Pulmonary artery endothelial cell (primary cell): ENCODE measurements around the gene CHMP6. TPM values are rescaled to one million over a fixed set of nuclear protein-coding genes. Genes with fewer than 3 reads are reported as not detected.

Experiments
- DNase-seq: peaks from one replicate; pipeline ENCODE4 v3.0.0-alpha.2; 2011; ENCODE audit warnings: low read depth, low spot score
- total RNA-seq: library from RNA; depleted of rRNA; stranded (reverse); fragments of >200 nt; gene quantifications from 2 replicates; pipeline ENCODE4 v1.2.3, GENCODE V29; 2014

CHMP6 gene
- total RNA-seq, 1 donor from 2014 or later = 20.3 TPM

GRCh38 chr17:80970762-80971703, 20.6 kb upstream of the CHMP6 start:
- DNase-seq = no peak

DNA sequence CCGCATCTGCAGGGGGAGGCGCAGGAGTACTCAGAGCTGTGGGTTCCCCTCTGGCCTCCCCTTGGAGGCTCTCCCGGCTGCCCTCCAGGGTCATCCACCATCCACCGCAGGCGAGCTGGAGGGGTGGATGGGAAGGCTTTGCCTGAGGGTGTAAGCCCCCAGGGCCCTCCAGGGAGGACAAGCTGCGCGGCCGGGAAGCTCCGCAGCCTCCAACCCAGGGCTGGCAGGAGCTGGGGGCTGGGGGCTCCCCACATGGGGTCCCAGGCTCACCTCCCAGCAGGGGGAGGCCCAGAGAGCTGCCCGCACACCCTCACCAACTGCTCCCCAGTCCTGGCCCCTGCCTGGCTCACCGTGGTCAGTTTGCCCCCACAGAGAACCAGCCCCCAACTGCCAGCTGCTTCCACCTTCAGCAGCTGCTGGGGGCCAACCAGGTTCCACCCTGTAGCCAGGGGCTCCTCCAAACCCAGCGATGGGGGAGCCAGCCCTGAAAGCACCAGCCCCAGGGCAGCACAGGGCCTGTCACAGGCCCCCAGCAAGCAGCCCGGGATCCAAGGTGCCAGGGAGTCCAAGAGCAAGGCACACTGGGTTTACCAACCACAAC, 19.8 kb upstream of the CHMP6 start:
- DNase-seq = no peak

- no peak for DNase-seq
Measured at GRCh38 chr17:80976701-80977100, 14.9 kb upstream of the CHMP6 start.

DNA sequence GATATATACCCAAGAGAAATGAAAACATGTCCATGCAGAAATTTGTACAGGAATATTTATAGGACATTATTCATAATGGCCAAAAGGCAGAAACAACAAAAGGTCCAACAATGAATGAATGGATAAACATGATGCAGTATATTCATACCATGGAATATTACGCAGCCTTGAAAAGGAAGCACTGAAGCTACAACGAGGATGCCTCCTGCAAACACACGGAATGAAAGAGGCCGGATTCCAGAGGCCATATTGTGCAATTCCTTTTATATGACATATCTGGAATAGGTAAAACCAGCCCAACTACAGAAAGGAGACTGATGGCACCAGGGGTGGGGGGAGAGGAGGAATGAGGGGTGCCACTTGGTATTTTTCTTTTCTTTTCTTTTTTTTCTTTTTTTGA, 14.5 kb upstream of the CHMP6 start:
- DNase-seq = no peak

DNA sequence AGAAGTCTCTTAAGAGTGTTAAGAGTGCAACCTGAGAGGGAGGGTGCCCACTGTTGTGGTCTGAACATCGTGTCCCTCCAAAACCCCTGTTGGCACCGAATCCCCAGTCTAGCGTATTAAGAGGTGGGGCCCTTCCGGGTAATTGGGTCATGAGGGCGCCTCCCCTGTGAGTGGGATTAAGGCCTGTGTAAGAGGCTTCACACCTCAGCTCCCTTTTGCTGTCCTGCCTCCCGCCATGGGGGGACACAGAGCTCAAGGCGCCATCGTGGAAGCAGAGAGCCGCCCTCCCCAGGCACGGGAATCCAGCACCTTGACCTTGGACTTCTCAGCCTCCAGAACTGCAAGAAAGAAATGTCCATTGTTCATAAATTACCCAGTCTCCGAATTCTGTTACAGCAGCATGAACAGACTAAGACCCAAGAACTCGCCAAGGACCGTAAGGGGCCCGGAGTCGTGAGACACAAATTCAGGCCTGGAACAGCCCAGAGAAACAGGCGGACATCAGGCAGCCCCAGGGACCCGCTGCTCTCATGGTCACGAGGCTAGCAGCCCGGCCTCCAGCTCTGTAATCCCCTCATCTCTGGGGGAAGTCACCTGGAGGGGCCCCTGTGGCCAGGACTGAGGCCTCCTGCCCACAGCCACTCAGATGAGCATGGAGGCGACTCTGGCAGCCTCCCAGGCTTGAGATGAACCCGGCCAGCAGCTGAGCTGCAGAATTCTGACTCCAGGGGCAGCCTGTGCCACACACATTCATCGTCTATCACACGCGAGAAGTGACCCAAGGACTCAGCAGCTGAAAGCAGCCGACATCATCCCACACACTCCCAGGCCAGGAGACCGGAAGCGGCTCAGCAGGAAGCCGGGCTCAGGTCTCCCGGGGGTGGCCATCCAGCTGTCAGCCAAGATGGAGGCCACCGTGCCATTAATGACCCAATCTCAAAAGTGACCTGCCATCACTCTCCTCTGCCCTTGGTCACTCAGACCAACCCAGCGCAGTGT, 12.8 kb upstream of the CHMP6 start:
- DNase-seq = no peak

DNA sequence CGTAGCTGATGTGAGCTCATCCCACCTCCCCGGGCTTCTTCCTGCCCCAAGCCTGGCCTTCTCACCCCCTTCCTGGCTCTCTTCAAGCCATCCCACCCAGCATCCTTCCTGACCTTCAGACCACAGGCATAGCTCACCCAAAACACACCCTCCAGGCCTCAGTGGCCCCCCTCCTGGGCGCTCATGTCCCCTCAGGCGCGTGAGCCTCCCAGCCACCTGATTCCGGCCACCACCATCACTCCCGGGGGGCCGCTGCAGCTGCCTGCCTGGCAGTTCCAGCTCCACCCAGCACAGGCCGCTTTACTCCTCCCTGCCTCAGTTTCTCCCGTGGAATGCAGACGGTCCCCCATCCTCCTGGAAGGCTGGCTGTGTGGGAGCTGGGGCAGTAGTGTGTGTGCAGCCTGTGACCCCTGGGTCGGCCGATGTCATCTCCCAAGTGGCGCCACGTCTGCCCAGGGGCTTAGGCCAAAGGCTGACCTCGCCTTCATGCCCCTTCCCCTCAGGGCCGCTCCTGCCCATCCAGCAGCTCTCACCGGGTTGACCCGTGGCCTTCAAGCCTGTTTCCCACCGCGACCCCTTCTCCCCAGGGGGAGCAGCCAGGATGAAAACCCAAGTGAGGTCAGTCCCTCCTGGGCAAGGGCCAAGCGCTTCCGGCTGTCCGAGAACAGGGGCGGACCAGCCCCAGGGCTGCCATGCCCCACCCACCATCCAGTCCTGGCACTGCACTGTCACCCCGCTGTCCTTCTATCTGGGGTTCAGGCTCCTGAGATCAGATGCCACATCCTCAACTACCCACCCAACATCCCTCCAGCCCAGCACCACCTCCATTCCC, 11.9 kb upstream of the CHMP6 start:
- DNase-seq = no peak

DNA sequence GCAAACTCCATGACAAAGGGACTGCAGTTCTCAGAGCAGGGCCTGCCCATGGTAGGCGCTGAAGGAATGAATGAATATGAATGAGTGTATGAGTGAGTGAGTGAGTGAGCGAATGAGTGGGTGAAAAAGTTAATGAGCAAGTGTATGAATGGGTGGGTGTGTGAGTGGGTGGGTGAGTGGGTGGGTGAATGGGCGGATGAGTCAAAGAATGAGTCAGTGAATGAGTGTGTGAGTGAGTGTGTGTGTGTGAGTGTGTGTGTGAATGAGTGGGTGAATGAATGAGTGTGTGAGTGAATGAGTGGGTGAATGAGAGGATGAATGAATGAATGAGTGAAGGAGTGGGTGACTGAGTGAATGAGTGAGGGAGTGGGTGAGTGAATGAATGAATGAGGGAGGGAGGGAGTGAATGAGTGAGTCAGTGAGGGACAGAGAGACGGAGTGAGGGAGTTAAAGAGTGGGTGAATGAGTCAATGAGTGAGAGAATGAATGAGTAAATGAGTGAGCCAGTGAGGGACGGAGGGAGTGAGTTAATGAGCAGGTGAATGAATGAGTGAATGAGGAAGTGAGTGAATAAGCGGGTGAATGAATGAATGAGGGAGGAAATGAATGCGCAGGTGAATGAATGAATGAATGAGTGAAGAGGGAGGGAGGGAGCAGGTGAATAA, 11.1 kb upstream of the CHMP6 start:
- no peak for DNase-seq

GRCh38 chr17:80981062-80981902, 10.4 kb upstream of the CHMP6 start:
- DNase-seq = no peak

DNA sequence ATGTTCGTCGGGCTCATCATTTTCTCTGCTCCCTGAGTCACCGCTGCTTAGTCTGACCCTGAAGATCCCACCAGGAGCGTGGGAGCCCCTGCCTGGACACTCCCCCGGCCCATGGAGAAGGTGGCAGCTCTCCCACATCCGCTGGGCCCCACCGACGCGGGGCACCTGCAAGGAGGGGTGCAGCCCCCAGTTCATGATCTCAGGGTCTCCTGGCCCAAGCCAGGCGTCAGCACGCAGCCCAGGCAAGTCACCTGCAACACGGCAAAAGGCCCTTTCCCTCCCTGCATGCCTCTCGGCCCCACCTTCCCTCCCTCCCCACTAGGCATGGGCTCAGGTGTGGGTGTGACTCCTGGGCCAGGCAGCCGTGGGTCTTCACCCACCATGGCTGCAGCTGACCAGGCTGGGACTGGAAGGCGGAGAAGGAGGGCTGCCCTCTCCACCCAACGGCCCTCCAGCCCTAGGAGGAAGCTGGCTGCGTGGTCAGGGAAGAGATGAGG, 9.7 kb upstream of the CHMP6 start:
- no peak for DNase-seq

DNA sequence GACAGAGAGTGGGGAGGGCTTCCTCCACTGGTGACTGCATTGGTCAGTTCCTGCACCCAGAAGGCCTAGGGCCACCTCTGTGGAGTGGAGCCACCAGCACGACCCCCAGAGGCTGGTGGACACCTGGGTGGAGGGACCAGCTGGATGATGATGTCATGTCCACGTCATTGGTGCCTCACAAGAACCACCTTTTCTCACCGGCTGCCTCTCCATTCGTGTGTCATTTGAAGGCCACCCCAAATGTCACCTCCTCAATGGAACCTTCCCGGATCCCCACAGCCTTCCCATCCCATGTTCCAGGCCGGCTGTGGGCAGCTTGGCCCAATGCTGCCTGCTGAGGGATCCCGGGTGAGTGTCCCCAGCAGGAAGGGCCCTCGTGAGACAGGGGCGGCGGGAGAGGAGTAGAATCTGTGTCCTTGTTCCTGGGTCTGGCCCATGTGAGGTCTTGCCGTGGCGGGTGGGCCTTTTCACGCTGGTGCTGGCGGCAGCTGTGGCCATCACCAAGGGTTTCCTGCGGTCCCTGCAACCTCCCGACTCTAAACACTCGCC, 9.1 kb upstream of the CHMP6 start:
- no peak for DNase-seq

- DNase-seq = no peak
Measured at GRCh38 chr17:80983545-80983944, 8.1 kb upstream of the CHMP6 start.

DNA sequence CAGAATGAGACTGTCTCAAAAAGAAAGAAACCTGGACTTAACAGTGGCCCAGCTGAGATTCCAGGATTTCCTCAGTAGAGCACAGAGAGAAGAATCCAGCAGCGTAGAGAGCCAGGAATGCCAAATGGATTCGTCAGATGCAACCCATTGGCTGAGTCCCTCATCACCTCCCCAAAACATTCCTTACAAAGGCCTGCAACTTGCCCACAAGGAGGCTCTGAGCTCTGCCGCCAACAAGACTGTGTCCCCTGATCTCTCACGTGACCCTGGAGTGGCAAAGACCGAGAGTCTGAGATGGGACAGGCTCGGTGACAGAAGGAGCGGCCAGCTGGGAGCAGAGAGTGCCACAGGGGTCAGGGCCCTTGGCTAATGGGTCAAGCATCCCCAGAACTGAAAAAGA, 6.9 kb upstream of the CHMP6 start:
- DNase-seq = peak; percentile 11

GRCh38 chr17:80986046-80986445, 5.6 kb upstream of the CHMP6 start:
- DNase-seq = no peak

- DNase-seq = no peak
Measured at GRCh38 chr17:80986816-80987475, 4.7 kb upstream of the CHMP6 start.

DNA sequence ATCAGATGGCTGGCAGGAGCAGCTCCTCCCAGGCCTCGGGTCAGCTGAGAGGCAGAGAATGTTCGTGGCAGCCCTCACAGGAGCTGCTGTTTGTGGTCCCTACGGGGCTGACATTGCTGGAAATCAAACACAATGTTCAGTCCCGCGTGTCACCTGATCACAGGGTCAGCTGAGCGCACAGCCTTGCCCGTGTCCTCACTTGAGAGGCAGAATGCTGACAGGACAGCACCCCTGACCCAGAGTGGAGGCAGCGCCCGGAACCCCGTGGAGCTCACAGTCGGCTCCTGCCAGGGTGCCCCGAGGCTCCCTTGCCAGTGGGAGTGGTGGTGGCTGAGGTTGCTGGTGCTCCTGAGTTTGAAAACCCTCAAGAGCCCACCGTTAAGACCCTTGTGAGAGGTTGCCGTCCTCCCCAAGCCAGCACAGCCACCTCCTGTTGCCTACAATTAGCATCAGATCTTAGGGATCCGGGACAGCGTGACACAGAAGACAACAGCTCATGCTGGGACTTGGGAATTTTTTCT, 3.6 kb upstream of the CHMP6 start:
- no peak for DNase-seq

DNA sequence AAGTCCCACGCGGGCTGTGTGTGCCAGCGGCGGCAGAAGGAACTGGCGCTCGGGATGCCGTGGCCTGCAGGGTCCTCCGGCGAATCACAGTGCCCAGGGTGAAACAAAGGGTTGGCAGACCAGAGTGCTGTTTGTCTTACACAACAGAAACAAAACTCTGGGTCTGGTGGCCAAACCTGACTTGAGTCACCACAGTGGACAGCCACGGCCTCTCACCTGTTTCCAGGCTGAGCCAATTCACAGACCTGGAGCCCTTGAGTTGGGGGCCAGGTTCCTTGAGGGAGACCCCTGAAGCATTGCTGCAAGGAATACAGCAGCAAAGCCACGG, 2.1 kb upstream of the CHMP6 start:
- DNase-seq = no peak

DNA sequence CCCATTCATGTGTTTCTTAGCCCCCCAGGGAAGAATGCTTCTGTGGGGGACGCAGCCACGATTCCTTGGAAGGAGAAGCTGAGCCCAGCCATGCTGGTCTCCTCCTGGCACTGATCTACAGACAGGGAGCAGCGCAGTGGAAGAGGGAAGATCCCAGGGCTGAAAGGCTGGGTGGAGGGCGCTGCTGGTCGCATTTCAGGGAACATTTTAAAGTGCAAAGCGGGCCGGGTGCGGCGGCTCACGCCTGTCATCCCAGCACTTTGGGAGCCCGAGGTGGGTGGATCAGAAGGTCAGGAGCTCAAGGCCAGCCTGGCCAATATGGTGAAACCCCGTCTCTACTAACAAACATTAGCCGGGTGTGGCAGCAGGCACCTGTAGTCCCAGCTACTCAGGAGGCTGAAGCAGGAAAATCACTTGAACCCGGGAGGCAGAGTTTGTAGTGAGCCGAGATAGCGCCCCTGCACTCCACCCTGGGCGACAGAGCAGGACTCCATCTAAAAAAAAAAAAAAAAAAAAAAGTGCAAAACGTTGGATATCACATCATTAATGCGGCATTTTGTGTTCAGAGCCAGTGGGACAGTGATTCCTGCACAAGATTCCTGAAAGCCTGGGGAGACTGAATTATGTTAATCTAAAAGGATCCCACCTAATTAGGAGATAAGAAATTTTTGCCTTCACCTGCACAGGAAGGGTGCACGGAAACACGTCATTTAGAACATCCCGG, 558 bp upstream of the CHMP6 start:
- no peak for DNase-seq
